Fibroblast of lung (primary cell): ENCODE results near the gene MPRIP. TPM values are rescaled to one million over a fixed set of nuclear protein-coding genes. Genes with fewer than 3 reads are reported as not detected.

Experiments used
- DNase-seq, 2 donors: peaks; one replicate each; pipeline versions ENCODE4 v3.0.0 to v3.0.0-alpha.2; 2010; ENCODE audit warnings: low read depth in 2 of 2
- H2AFZ ChIP-seq: 2 replicates; pipeline ENCODE4 v1.5.1; 2012; ENCODE audit warnings: low read length, control low read depth, inconsistent platforms
- H3K27ac ChIP-seq: 2 replicates; pipeline ENCODE4 v1.5.1; 2011; ENCODE audit warnings: low read length, control low read depth; ENCODE audit not compliant: insufficient read depth
- H3K27me3 ChIP-seq: 2 replicates; pipeline ENCODE4 v1.5.1; 2011; ENCODE audit warnings: mild to moderate bottlenecking, low read length; ENCODE audit not compliant: control insufficient read depth, insufficient read depth
- H3K36me3 ChIP-seq: 2 replicates; pipeline ENCODE4 v1.5.1; 2011; ENCODE audit warnings: low read length; ENCODE audit not compliant: control insufficient read depth, insufficient read depth
- H3K4me1 ChIP-seq: 2 replicates; pipeline ENCODE4 v1.5.1; 2011; ENCODE audit warnings: low read length; ENCODE audit not compliant: control insufficient read depth, insufficient read depth; ENCODE audit errors: extremely low read depth
- H3K4me2 ChIP-seq: 2 replicates; pipeline ENCODE4 v1.5.1; 2011; ENCODE audit warnings: low read length, control low read depth; ENCODE audit not compliant: insufficient read depth; ENCODE audit errors: extremely low read depth
- H3K4me3 ChIP-seq, 4 experiments: fragments of 200-600 bp in 1 of 4; sonication (generic) in 1 of 4; replicated peaks in 1 of 4; 2 replicates each; pipeline ENCODE4 v1.5.1; 2011 to 2016; ENCODE audit warnings: low read length in 4 of 4, low read depth in 3 of 4, mild to moderate bottlenecking in 3 of 4, control low read depth in 2 of 4, inconsistent platforms in 1 of 4, mixed read lengths in 1 of 4; ENCODE audit not compliant: insufficient read depth in 1 of 4; ENCODE audit errors: control extremely low read depth in 1 of 4
- H3K79me2 ChIP-seq: 2 replicates; pipeline ENCODE4 v1.5.1; 2012; ENCODE audit warnings: mild to moderate bottlenecking, low read length, inconsistent platforms; ENCODE audit not compliant: control insufficient read depth, insufficient read depth
- H3K9ac ChIP-seq: 2 replicates; pipeline ENCODE4 v1.5.1; 2011; ENCODE audit warnings: mild to moderate bottlenecking, low read length, control low read depth; ENCODE audit not compliant: insufficient read depth
- H3K9me3 ChIP-seq: 2 replicates; pipeline ENCODE4 v1.5.1; 2012; ENCODE audit warnings: low read depth, low read length; ENCODE audit not compliant: control insufficient read depth, insufficient read depth
- H4K20me1 ChIP-seq: 2 replicates; pipeline ENCODE4 v1.5.1; 2011; ENCODE audit warnings: low read length; ENCODE audit not compliant: control insufficient read depth, insufficient read depth; ENCODE audit errors: extremely low read depth
- CTCF ChIP-seq, 2 donors: IDR thresholded peaks in 1 of 2; conservative IDR thresholded peaks in 1 of 2; 1 replicate in 1 of 2; 2 replicates in 1 of 2; pipeline ENCODE4 v1.5.1; 2011 to 2012; ENCODE audit warnings: low read length in 2 of 2, control low read depth in 1 of 2, inconsistent platforms in 1 of 2, low read depth in 1 of 2, mild to moderate bottlenecking in 1 of 2
- EZH2 ChIP-seq: IDR thresholded peaks from 2 replicates; pipeline ENCODE4 v1.5.1; 2012; ENCODE audit warnings: low read length, control low read depth, mild to moderate bottlenecking; ENCODE audit errors: missing control alignments
- polyA plus RNA-seq, 2 donors: library from polyadenylated mRNA; depleted of rRNA in 1 of 2; stranded (reverse) in 1 of 2; unstranded in 1 of 2; fragments of >200 nt; gene quantifications; 2 replicates each; pipeline ENCODE4 v1.2.1, GENCODE V29; 2011 to 2012; ENCODE audit warnings: missing spikeins in 1 of 2
- total RNA-seq: library from RNA; depleted of rRNA; stranded (reverse); fragments of >200 nt; gene quantifications from 2 replicates; pipeline ENCODE4 v1.2.1, GENCODE V29; 2014

Gene MPRIP
- total and polyA plus RNA-seq, 2 donors (not counting 1 experiment from before 2014, with no cell fraction given), result 104 to 124 TPM

- Histone ChIP-seq H3K9ac (no peak overlapping the region), H4K20me1 (no peaks in the 10 kb centered on the region), H3K4me1 (peaks cover 8% of the 10 kb centered on the region), H3K27ac (no peak overlapping the region), H3K9me3 (no peaks in the 10 kb centered on the region), H3K4me3 (no peak overlapping the region), H3K27me3 (no peaks in the 10 kb centered on the region), H3K79me2 (no peaks in the 10 kb centered on the region), H3K36me3 (peaks cover 26% of the 10 kb centered on the region), H2AFZ (no peak overlapping the region), H3K4me2 (no peak overlapping the region)
- no peak for DNase-seq
- no peak for TF ChIP-seq EZH2
- no peak for TF ChIP-seq CTCF (conservative IDR thresholded peaks at IDR 0.05 in 1 of 2, IDR thresholded peaks at IDR 0.05 in 1 of 2; ENCODE audit: low read depth in 1 of 2, low read length in 2 of 2)
Observed at GRCh38 chr17:17143501-17143900, 101.2 kb downstream of the MPRIP start.

DNA sequence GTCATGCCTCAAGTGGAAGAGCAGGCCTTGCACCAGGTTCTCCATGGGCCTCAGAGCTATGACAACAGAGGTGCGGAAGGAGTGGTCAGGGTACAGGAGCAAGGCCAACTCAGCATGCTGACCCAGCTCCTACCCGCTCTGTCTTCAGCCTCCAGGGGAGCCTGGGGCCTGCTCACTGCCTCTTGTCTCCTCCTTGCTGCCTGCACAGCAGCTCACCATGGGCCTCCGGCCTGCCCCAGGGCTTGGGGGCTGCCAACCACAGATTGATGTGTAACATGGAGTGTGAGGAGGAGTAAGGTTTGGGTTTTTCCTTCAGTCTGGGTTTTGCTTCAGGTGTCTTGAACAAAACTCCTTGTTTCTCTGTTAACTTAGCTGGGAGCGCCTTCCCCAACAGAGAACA is 101.8 kb downstream of the MPRIP start:
- no peak overlapping the region for H3K4me3 ChIP-seq
- H3K9me3 ChIP-seq, result no peaks in the 10 kb centered on the region
- no peaks in the 10 kb centered on the region for H3K27me3 ChIP-seq
- no peak for DNase-seq
- H4K20me1 ChIP-seq, result no peaks in the 10 kb centered on the region
- peaks cover 26% of the 10 kb centered on the region for H3K36me3 ChIP-seq
- peaks cover 8% of the 10 kb centered on the region for H3K4me1 ChIP-seq
- H2AFZ ChIP-seq, result no peak overlapping the region
- H3K4me2 ChIP-seq, result no peak overlapping the region
- no peak overlapping the region for H3K9ac ChIP-seq
- TF ChIP-seq CTCF (conservative IDR thresholded peaks at IDR 0.05 in 1 of 2, IDR thresholded peaks at IDR 0.05 in 1 of 2; ENCODE audit: low read depth in 1 of 2, low read length in 2 of 2) (no peak), EZH2 (no peak)
- H3K27ac ChIP-seq, result no peak overlapping the region
- H3K79me2 ChIP-seq, result no peaks in the 10 kb centered on the region

GRCh38 chr17:17144916-17145665 is 102.8 kb downstream of the MPRIP start:
- Histone ChIP-seq H3K4me3 (no peak overlapping the region), H3K9ac (no peak overlapping the region), H3K79me2 (no peaks in the 10 kb centered on the region), H4K20me1 (no peaks in the 10 kb centered on the region), H3K27me3 (no peaks in the 10 kb centered on the region), H3K9me3 (no peaks in the 10 kb centered on the region), H3K4me2 (no peak overlapping the region), H2AFZ (no peak overlapping the region), H3K4me1 (peaks cover 5% of the 10 kb centered on the region), H3K27ac (no peak overlapping the region), H3K36me3 (peaks cover 26% of the 10 kb centered on the region)
- TF ChIP-seq EZH2, result no peak
- TF ChIP-seq CTCF (conservative IDR thresholded peaks at IDR 0.05 in 1 of 2, IDR thresholded peaks at IDR 0.05 in 1 of 2; ENCODE audit: low read depth in 1 of 2, low read length in 2 of 2), result no peak
- DNase-seq, result no peak
